Measurements from ENCODE around the gene SLMAP. TPM values are rescaled to one million over a fixed set of nuclear protein-coding genes. Genes with fewer than 3 reads are reported as not detected.

SLMAP gene
- polyA plus RNA-seq, 1 of the 3 experiments (the other 2 are of a cell fraction) = 10.5 TPM

DNA sequence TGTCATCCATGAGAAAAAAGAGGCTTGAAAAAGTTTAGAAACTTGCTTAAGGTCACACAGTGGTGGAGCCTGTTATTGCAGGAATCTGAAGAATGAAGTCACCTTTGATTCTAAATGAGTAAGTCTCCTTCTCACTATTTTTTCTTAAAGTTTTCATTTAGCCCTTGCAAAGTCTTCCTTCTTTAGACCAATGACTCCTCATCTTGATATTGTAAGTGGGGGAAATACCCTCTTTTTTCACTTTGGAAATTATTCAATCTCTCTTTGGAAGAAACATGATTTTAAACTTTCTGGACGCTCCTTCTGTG lies 787 bp upstream of the SLMAP start:
- TF ChIP-seq, protein P1, sequence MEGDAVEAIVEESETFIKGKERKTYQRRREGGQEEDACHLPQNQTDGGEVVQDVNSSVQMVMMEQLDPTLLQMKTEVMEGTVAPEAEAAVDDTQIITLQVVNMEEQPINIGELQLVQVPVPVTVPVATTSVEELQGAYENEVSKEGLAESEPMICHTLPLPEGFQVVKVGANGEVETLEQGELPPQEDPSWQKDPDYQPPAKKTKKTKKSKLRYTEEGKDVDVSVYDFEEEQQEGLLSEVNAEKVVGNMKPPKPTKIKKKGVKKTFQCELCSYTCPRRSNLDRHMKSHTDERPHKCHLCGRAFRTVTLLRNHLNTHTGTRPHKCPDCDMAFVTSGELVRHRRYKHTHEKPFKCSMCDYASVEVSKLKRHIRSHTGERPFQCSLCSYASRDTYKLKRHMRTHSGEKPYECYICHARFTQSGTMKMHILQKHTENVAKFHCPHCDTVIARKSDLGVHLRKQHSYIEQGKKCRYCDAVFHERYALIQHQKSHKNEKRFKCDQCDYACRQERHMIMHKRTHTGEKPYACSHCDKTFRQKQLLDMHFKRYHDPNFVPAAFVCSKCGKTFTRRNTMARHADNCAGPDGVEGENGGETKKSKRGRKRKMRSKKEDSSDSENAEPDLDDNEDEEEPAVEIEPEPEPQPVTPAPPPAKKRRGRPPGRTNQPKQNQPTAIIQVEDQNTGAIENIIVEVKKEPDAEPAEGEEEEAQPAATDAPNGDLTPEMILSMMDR (IDR thresholded peaks at IDR 0.05) = peak; percentile 38; the same call in 1 of the 2 replicates
- TF ChIP-seq GATA2 (CRISPR knock-in tag; IDR thresholded peaks at IDR 0.05) = no peak
- 7% methylated on average over 1 of the region's 1 CpG for WGBS (ENCODE audit: low lambda C conversion rate)
- DNase-seq = no peak
- peaks cover 9% of the 10 kb centered on the region for H3F3A ChIP-seq (replicated peaks; ENCODE audit: insufficient read depth)
- H3K36me3 ChIP-seq (replicated peaks in 1 of 2; ENCODE audit: control insufficient read depth in 1 of 2, insufficient read depth in 2 of 2, low read length in 1 of 2) = peaks cover 9 to 25% of the 10 kb centered on the region in 2 experiments
- H3K9me2 ChIP-seq = no peaks in the 10 kb centered on the region
- H3K27me3 ChIP-seq (ENCODE audit: insufficient read depth) = no peaks in the 10 kb centered on the region
- peak overlapping the region; percentile 100 for H2AFZ ChIP-seq (ENCODE audit: low read depth)
- peaks cover 26% of the 10 kb centered on the region for H4K20me1 ChIP-seq (ENCODE audit: insufficient read depth)
- ChIA-PET POLR2A (interaction anchor here (1.2 to 1.7 kb wide), 2 partner anchors 63 to 158 kb away, joined by 4 to 7 read pairs; partner anchors contain the start of genes ARF4 and DENND6A), CTCF (interaction anchor here (1.2 kb wide), 1 partner anchor 110 kb away, joined by 3 read pairs; no protein-coding TSS in a partner anchor)
- H3K4me3 ChIP-seq (ENCODE audit: low read depth in 2 of 2, low read length in 1 of 2) = peak overlapping the region; percentile 89 to 94
- peak overlapping the region; percentile 85 for H3K9ac ChIP-seq
- peaks cover 42% of the 10 kb centered on the region for H3K79me2 ChIP-seq (ENCODE audit: insufficient read depth)
- H3K9me3 ChIP-seq = no peaks in the 10 kb centered on the region
- peak overlapping the region; percentile 94 for H3K4me2 ChIP-seq
- H3K27ac ChIP-seq (ENCODE audit: low read depth in 2 of 2, low read length in 1 of 2) = peak overlapping the region; percentile 82 to 91
- H3K4me1 ChIP-seq (ENCODE audit: control insufficient read depth in 1 of 2, insufficient read depth in 2 of 2, low read depth in 1 of 2, low read length in 1 of 2) = peaks cover 12 to 14% of the 10 kb centered on the region in 2 experiments; a peak in 3 of 4 replicates

DNA sequence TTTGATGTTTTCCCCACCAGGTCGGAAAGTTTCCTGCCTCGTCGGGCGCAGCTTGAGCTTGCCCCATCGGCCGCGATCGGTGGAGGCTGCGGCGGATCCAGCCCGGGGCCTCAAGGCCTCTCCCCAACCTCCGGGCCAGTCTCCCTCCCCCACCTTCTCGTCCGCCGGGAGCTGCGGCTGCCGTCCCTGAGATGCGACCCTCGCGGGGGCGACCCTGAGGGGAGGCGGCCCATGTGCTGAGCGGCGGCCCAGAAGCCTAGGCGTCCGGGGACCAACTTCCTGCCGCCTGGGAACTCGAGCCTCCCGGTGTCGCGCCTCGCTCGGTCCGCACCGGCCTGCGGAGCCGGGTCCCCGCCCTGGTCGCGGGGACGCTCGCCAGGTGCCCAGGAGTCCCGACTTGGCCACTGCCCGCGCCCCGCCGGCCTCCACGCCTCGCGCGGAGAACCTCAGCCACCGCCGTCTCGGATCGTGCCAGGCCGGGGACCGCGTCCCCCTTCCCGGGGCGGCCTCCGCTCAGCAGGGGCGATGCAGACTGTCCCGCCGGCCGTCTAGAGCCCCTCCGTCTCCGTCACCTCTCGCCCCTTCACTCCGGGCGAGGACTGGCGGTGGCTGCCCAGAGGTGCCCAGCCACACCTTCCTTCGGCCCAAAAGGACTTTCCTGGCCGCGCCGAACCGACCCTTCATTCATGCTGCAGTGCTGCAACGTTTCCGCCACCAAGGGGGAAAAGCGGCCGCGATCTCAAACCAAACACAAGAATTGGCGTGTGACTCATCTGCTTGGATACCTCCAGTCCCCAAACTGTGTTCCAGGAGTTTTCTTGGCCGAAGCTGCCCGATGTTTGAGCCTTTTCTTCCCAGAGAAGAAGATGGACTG lies 656 bp downstream of the SLMAP start:
- peak overlapping the region; percentile 100 for H2AFZ ChIP-seq (ENCODE audit: low read depth)
- 2% methylated on average over 21 of the region's 84 CpGs for whole genome bisulfite sequencing (ENCODE audit: low lambda C conversion rate)
- peaks cover 12 to 14% of the 10 kb centered on the region in 2 experiments; a peak in 3 of 4 replicates for H3K4me1 ChIP-seq (ENCODE audit: control insufficient read depth in 1 of 2, insufficient read depth in 2 of 2, low read depth in 1 of 2, low read length in 1 of 2)
- peaks cover 56% of the 10 kb centered on the region for H3K79me2 ChIP-seq (ENCODE audit: insufficient read depth)
- peak overlapping the region; percentile 85 for H3K9ac ChIP-seq
- peak overlapping the region; percentile 82 to 91 for H3K27ac ChIP-seq (ENCODE audit: low read depth in 2 of 2, low read length in 1 of 2)
- CTCF ChIA-PET = interaction anchor here (0.6 to 1.2 kb wide), 2 partner anchors 108 to 150 kb away, joined by 3 read pairs; no protein-coding TSS in a partner anchor
- peak overlapping the region; percentile 89 to 94 for H3K4me3 ChIP-seq (ENCODE audit: low read depth in 2 of 2, low read length in 1 of 2)
- H3F3A ChIP-seq (replicated peaks; ENCODE audit: insufficient read depth) = peaks cover 9% of the 10 kb centered on the region
- H3K36me3 ChIP-seq (replicated peaks in 1 of 2; ENCODE audit: control insufficient read depth in 1 of 2, insufficient read depth in 2 of 2, low read length in 1 of 2) = peaks cover 9 to 33% of the 10 kb centered on the region in 2 experiments
- TF ChIP-seq, protein P1 (IDR thresholded peaks at IDR 0.05) = no peak
- peak; percentile 47 for TF ChIP-seq FOSL2 (IDR thresholded peaks at IDR 0.05; ENCODE audit: borderline replicate concordance, low read depth)
- no peaks in the 10 kb centered on the region for H3K27me3 ChIP-seq (ENCODE audit: insufficient read depth)
- H3K4me2 ChIP-seq = peak overlapping the region; percentile 94
- peak; percentile 73 for DNase-seq
- peaks cover 26% of the 10 kb centered on the region for H4K20me1 ChIP-seq (ENCODE audit: insufficient read depth)
- H3K9me2 ChIP-seq = no peaks in the 10 kb centered on the region
- H3K9me3 ChIP-seq = no peaks in the 10 kb centered on the region
- POLR2A ChIA-PET = interaction anchor here (0.6 to 1.7 kb wide), 3 partner anchors 64 to 159 kb away, joined by 3 to 7 read pairs (median 4); partner anchors contain the start of genes ARF4 and DENND6A

Measured in SK-N-SH (cell line).